ENCODE measurements around the gene POPDC2.

The POPDC2 gene, protein sequence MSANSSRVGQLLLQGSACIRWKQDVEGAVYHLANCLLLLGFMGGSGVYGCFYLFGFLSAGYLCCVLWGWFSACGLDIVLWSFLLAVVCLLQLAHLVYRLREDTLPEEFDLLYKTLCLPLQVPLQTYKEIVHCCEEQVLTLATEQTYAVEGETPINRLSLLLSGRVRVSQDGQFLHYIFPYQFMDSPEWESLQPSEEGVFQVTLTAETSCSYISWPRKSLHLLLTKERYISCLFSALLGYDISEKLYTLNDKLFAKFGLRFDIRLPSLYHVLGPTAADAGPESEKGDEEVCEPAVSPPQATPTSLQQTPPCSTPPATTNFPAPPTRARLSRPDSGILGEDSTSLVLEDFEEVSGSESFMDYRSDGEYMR

GRCh38 chr3:119660474-119661440 lies at the start of gene POPDC2:
TSS of gene POPDC2 (minus strand) at chr3:119660589. CDS start at chr3:119660423, 166 bp downstream.
- no peak for TF ChIP-seq CTCF (IDR thresholded peaks at IDR 0.05; ENCODE audit: borderline replicate concordance, insufficient read depth, low read depth, low read length)
- no peak within 1 kb of the TSS for H3K4me3 ChIP-seq (ENCODE audit: low read depth, low read length)

DNA sequence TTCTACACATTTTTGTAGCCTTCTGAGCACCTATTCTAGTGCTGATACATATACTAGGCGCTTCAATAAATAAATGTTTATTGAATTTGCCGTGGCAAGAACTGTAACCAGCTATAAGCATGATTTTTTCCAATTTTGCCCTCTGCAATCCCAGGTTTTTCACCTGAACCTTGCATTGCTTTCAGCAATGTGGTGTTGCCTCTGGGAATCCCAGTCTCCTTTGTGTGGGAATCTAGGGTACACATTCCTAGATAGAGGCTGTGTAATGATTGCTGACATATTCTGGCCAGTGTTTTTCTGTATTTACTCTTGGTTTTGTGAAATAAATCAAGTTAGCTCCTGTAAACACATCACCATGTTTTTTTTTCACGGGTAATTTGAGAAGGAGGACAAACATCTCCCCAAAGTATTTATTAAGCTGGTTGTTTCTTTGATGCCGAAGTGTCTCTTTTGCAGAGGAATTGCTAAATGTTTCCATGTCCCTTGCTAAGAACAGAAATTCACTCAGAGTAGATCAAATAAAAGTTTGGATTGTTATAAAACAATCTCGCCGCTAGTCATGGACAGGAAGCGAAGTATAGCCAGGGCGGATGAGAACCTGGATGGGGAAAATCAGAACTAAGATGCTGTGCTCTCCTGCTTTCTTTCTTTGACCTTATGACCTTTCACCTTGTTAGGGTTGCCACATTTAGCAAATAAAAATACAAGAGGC lies 43.6 kb upstream of the POPDC2 start:
- no peak for TF ChIP-seq CTCF (IDR thresholded peaks at IDR 0.05; ENCODE audit: borderline replicate concordance, insufficient read depth, low read depth, low read length)
- H3K4me3 ChIP-seq (ENCODE audit: low read depth, low read length): no peak overlapping the region

- H3K4me3 ChIP-seq (ENCODE audit: low read depth, low read length): peak within 1 kb of the TSS; percentile 48
- TF ChIP-seq CTCF (IDR thresholded peaks at IDR 0.05; ENCODE audit: borderline replicate concordance, insufficient read depth, low read depth, low read length): no peak
These were observed 42.4 kb upstream of the POPDC2 start, which contains the start of gene CFAP91 for GRCh38 chr3:119702530-119703527. TSS of gene CFAP91 (plus strand) at chr3:119703022. CDS start at chr3:119703099, 77 bp downstream.

- TF ChIP-seq CTCF (IDR thresholded peaks at IDR 0.05; ENCODE audit: borderline replicate concordance, insufficient read depth, low read depth, low read length): no peak
These were observed 40.7 kb upstream of the POPDC2 start for GRCh38 chr3:119700920-119701734.

GRCh38 chr3:119700269-119700919 lies 40.0 kb upstream of the POPDC2 start:
- TF ChIP-seq CTCF (IDR thresholded peaks at IDR 0.05; ENCODE audit: borderline replicate concordance, insufficient read depth, low read depth, low read length): no peak
- H3K4me3 ChIP-seq (ENCODE audit: low read depth, low read length): no peak overlapping the region

More at GRCh38 chr3:119700920-119701734, 40.7 kb upstream of the POPDC2 start:
- H3K4me3 ChIP-seq (ENCODE audit: low read depth, low read length): no peak overlapping the region
